Breast epithelium (tissue), 3 donors: ENCODE data around the gene SPTBN1.

Experiments
- POLR2A ChIP-seq: fragments of 450-650 bp; IDR thresholded peaks from one replicate; pipeline ENCODE4 v1.6.1; 2016; ENCODE audit warnings: antibody characterized with exemption, mild to moderate bottlenecking, moderate library complexity
- POLR2AphosphoS5 ChIP-seq, 3 donors: sonication (generic); formaldehyde crosslinking; IDR thresholded peaks; one replicate each; pipeline ENCODE4 v1.6.1; 2017; ENCODE audit warnings: antibody characterized with exemption in 3 of 3
- TF ChIP-seq, protein P1 (sequence below), 3 donors: fragments of 450-650 bp; IDR thresholded peaks; one replicate each; pipeline ENCODE4 v1.5.1; 2016 to 2017; ENCODE audit warnings: antibody characterized with exemption in 3 of 3, mild to moderate bottlenecking in 3 of 3, moderate library complexity in 3 of 3

DNA sequence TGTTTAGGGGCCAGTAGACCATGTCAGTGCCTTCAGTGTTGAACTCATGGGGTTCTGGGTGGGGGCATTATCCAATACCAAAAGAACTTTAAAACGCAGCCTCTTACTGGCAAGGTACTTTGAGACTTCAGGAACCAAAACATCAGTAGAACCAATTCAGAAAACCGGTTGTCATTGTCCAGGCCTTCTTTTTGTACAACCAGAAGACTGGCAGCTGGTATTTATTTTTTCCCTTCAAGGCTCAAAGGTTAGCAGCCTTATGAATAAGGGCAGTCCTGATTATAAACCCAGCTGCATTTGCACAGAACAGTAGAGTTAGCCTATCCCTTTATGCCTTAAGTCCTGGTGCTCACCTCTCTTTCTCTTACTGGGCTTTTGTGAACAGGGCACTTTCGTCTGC lies 153.5 kb downstream of the SPTBN1 start:
- TF ChIP-seq, protein P1, sequence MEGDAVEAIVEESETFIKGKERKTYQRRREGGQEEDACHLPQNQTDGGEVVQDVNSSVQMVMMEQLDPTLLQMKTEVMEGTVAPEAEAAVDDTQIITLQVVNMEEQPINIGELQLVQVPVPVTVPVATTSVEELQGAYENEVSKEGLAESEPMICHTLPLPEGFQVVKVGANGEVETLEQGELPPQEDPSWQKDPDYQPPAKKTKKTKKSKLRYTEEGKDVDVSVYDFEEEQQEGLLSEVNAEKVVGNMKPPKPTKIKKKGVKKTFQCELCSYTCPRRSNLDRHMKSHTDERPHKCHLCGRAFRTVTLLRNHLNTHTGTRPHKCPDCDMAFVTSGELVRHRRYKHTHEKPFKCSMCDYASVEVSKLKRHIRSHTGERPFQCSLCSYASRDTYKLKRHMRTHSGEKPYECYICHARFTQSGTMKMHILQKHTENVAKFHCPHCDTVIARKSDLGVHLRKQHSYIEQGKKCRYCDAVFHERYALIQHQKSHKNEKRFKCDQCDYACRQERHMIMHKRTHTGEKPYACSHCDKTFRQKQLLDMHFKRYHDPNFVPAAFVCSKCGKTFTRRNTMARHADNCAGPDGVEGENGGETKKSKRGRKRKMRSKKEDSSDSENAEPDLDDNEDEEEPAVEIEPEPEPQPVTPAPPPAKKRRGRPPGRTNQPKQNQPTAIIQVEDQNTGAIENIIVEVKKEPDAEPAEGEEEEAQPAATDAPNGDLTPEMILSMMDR (IDR thresholded peaks at IDR 0.05), result no peak
- TF ChIP-seq POLR2A (no peak), POLR2AphosphoS5 (IDR thresholded peaks at IDR 0.05) (no peak)
